Sigmoid colon (tissue), 3 donors: ENCODE data around the gene ITGB8.

ENCODE experiments used
- CTCF ChIP-seq, 4 experiments: fragments of 450-650 bp in 3 of 4; fragments of 200-600 bp in 1 of 4; IDR thresholded peaks; one replicate each; pipeline ENCODE4 v1.5.1; 2016 to 2019; ENCODE audit warnings: antibody characterized with exemption in 4 of 4, mild to moderate bottlenecking in 3 of 4, moderate library complexity in 2 of 4
- POLR2A ChIP-seq, 2 donors: fragments of 450-650 bp; IDR thresholded peaks; one replicate each; pipeline ENCODE4 v1.6.1; 2016; ENCODE audit warnings: antibody characterized with exemption in 2 of 2, mild to moderate bottlenecking in 2 of 2, moderate library complexity in 2 of 2

GRCh38 chr7:20385126-20385525 is 54.4 kb downstream of the ITGB8 start:
- TF ChIP-seq CTCF (IDR thresholded peaks at IDR 0.05) (no peak), POLR2A (IDR thresholded peaks at IDR 0.05) (no peak)
